ENCODE data around the gene EML6.
"Not testable (repeated sequence)": the region's sequence is repeated elsewhere in the genome, so short reads cannot be mapped to it uniquely, and the experiment has no call there.

The EML6 gene

DNA sequence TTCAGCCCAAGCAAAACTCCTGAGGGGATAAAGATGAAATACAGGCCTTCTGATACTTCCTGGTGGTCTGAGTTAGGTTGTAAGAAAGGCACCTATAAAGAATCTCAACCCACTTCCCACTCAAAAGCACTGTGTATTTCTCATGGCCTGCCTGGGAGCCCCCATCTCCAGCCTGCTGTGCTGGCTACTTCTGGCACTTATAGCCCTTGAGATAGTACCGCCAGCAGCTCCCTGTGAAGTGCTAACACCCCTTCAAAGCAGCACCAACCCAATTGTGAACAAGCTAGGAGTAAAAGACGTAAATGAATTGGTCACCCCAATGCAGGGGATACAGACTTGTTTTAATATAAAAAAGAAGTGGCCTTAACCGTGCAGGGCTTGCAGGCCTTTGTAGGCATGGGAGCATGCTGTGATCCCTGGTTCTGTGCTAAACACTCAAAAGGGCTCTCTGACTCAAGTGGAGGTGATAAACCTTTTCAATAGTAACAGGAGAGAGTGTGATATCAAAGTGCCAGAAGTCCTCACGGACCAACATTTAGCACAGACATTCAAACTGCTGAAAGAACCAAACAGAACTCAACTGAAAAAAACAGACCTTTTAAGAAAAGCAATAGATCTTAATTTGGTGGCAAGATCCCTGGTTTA, 246.0 kb downstream of the EML6 start:
- no peak for DNase-seq

DNA sequence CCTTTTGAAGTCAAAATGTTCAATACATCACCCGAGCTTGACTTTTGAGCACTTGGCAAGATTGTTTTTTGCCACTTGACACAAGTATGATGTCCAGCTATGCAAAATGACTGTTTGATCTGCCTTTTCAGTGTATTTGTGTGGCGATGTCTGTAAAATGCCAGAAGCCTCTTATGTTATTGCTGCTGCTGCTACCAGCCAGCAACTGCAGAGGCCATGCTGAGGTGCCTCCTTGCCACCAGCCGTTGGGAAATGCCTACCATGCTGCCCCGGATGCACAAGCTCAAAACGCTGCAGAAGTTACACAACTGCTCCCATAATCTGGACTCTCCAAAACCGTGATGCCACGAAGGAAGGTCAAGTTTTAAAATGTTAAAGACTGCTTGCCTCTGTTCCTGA, 246.5 kb downstream of the EML6 start:
- DNase-seq, result no peak

DNA sequence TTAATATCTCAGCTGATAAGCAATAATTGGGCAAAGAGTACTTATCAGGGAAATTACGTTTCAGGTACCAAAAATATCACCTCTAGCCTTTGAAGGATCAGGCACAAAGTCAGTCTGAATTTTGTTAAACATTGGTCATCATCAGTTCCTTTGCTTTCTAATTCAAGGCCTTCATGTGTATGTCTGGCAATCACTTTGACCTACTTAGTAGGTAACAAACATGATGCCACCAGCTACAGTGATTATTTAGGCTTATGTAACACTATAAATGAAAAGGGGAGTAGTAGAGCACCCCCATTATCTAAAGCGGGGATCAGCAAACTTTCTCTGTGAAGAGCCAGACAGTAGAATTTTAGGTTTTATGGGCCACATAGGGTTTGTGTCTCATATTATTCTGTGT, 251.7 kb downstream of the EML6 start:
- no peak for DNase-seq

DNA sequence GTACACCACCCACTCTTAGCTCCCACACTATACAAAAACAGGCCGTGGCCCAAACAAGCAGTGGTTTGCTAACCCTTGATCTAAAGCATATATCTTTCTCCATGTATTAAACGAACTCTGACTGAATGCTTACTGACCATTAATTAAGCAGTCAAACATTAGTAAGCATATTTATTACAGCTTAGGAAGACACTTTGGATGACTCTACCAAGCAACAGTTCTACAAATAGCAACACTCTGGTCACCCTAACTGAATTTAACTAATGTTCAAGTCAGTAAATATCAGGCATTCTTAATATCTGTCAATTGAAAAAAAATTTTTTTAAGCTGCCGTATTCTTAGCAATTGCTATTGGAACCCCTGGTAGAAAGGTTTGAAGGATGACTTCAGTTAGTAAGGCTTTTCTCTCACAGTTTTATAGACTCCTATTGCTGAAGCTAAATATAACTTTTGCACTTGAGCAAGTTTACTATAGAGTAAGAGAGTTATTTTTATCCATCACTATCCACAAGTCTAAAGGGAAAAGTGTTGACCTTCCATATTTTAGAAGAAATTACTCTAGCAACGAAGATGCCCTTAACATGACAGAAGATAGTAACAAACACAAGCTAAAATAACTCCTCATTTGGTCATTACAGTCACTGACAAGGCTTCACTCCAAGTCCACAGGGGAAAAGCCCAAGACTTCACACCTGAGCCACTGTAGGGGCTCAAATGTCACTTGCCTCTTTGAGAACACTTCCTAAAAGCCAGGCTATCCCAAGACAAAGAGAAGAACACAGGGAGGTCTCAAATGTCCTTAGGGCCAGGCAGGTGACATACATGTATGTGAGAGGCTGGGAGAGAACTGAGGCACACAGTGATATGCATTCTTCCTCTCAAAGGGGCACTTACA, 252.4 kb downstream of the EML6 start:
- DNase-seq, result no peak

DNA sequence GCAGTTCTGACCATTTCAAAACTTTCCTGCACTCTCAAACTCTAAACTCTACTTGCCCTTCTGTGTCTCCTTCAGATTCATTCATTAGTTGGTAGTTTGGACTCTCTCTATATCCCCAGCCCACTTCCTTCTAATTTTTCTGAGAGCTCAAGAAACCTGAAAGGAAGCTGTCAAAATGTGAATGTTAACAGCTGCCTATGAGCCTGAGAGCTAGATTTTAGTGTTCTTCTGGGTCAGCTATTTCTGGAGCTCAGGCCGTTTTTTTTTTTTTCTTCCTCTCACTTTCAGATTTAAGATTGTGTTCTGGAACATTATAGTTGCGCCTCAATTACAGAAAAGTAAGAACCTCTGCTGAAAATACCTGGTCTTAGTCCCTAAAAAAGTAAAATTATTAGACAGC, 253.7 kb downstream of the EML6 start:
- DNase-seq, result no peak

DNA sequence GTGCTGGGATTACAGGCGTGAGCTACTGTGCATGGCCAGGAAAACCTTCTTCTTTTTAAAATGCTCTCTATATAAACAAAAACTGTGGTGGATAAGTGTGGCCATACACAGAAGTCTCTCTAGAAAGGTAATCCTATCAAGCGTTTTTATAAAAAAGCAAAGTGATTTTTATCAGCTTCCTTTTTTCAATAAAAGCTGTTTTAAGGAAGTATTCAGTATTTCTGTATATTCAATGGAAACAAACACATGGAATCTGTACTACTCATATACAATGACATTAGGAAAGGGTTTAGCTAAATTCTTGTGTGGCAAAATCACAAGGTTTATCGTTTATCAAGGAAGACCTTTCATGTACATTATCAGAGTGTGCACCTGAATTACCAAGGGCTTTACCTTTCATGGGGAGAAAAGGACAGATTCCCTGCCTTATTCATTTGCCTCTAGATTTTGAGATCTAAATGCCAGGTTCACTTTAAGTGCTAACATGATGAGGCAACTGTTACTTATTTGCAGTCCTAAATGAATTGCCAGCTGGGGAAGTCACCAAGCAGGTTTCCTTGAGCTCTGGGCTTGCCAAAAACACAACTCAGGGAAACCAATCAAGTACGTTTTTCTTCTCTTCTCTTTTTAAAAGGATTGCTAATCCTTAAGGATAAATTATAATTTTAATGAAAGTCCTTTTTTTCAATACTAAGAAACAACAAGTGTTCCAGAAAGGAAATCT, 256.0 kb downstream of the EML6 start:
- DNase-seq, result peak in 1 of 2 donors; percentile 39

DNA sequence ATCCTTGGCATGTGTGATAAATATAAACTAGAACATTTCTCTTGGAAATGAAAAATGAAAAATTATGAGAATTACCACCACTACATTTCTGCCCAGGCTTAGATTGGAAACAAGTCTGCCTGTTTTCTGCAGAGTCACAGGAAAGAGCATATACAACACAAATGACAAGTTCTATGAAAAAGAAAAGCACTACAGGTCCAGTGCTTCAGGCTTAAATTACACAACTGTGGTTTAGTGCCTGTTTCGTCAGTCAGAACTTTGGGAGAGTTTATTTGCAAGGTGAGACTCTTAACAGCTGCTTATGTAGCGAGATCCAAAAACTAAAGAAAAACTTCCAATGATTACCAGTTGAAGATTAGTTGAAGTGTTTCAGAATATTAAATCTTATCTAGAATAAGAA, 257.9 kb downstream of the EML6 start:
- no peak for DNase-seq

DNA sequence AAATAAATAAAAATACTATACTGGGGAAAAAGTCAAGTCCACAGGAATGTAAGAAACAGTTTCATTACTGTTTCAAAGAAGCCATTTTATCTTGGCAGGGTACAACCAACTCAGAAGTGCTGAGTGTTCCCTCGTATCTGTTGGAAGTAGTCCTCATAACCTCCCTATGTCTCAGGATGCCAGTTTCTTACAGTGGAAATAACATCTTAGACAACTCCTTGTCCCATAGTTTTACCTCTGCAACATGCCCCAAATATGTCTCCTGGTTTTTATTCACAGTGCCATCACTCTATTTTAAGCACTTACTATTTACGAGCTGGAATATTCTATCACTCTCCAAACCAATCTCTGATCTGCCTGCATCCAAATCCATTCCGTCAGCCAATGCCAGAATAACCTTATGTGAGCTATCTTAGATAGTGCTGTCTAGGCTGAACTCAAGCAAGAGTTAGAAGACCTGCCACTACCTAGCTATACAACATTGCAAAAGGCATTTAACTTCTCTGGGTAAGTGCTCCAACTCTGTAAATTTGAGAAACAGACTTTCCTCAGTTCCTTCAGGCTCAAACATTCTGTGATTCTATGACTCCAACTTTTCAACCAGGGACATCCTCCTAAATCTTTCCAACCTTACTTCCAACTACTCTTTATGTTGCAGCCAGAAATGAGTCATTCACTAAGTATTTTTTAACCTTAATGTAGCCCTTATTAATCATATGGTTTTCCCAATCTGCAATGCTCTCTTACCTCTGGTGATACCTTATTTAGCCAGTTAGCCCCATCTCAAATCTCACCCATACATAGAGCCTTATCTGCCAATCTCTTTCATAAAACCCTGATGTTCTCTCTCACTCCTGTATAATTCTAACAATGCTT, 260.1 kb downstream of the EML6 start:
- no peak for DNase-seq

DNA sequence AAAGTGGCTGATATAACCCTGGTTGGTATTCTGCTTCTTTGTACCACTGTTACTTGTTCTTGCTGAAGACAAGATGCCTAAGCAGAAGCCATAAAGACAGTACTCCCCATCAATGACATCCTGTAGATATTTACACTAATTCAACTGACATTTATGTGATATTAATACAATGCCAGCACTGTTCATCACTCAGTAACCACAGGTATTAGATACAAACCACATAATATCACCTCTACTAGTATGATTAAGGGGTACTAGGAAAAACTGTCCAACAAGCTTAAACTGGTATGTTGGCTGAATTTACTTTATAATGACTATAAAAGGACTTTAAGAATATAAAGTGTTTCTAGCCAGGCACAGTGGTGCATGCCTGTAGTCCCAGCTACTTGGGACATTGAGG, 261.0 kb downstream of the EML6 start:
- no peak for DNase-seq

DNA sequence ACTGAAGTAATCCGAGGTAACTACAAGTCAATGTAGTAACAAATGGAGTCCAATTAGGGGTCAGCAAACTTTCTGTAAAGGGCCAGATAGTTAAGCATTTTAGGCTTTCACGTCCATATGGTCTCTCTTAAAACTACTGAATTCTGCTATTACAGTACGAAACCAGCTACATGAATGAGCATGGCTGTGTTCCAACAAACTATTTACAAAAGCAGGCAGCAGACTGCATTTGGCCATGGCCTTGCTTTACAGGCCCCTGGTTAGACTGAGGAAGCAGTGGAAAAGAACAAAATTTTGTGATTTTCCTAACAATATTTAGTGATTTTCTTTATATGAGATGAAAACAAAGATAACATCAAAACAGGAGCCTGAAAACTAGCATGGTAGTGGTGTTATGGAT, 262.8 kb downstream of the EML6 start:
- no peak for DNase-seq

DNA sequence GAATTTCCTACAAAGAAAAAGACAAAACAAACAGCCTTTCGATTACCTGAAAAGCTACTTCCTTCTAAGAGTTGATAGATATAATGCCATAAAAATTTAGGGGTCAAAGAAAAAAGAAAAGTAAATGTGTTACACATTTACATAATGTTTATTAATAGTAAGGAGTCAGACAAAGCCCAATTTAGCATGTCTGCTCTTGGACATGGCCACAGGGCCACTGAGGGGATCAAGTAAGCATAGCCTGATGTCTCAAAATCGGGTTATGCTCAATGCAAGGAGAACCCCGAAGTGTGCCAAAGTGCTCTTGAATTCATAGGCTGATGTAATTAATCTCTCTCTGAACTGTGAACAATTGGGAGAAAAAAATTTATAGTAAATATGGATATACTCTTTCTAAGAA, 265.1 kb downstream of the EML6 start:
- DNase-seq, result no peak

DNA sequence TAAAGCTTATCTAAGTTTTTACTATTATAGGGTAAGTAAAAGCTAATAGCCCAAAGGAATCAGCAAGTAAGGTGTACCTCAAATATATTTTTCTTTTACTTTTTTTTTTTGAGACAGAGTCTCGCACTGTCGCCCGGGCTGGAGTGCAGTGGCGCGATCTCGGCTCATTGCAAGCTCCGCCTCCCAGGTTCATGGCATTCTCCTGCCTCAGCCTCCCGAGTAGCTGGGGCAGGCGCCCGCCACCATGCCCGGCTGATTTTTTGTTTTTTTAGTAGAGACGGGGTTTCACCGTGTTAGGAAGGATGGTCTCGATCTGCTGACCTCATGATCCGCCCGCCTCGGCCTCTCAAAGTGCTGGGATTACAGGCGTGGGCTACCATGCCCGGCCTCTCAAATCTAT, 267.2 kb downstream of the EML6 start:
- not testable (repeated sequence) for DNase-seq

DNA sequence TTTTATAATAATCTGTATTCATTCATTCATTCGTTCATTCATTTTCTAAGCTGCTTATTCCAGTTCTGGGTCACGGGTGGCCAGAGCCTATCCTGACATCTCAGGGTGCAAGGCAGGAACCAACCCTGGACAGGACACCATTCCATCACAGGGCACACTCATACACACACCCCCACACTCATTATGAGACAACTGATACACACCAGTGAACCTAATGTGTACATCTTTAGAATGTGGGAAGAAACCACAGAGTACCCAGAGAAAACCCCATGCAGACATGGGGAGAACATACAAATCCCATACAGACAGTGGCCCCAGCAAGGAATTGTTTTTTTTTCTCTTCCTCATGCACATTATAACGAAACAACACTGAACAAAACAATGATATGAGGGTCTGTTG, 272.1 kb downstream of the EML6 start:
- no peak for DNase-seq

DNA sequence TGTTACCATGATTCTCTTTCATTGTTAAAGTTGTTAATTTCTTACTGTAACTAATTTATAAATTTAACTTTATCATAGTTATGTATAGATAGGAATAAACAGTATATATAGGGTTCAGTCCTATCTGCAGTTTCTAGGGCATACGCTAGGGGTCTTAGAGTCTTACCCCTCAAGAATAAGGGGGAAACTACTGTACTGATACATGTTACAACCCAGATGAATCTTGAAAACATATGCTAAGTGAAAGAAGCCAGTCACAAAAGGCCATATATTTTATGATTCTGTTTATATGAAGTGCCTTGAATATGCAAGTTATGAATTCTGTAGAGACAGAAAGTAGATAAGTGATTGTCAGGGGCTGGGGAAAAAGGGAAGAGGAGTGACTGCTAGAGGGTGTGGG, 274.4 kb downstream of the EML6 start:
- DNase-seq, result no peak

DNA sequence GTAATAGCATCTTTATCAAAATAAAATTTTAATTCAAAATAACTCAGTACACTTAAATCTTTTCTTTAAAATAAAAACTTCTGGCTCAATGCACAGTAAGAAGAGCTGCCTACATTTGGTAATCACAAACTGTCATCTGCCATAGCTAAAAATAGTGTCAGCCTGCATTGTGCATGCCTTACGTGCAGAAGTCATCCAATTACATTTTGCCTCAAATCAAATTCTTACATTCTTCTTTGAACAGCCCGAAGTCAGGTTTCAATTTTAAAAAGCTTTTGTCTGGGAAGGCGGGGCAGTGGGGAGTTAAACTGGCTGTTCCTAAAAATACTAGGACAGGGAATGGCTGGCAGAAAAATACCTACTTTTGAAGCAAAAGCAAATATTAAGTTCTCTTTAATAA, 275.7 kb downstream of the EML6 start:
- peak; percentile 25 to 45 for DNase-seq

DNA sequence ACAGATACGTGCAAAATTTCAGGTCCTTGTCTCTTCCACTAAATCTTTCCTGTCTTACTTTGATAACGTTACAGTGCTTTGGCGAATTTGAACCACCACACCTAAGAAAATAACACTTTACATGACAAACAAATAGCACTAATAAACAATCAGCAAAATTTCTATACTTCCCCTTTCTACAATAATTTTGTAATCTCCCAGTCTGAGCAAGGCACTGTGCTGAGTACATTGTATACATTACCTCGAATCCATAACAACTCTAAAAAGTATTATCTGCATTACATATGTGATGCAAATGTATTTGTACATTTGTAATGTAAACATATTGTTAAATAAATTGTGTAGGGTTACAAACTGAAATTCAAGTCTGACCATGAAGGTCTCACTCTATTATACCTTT, 276.9 kb downstream of the EML6 start:
- peak; percentile 29 to 52 for DNase-seq

DNA sequence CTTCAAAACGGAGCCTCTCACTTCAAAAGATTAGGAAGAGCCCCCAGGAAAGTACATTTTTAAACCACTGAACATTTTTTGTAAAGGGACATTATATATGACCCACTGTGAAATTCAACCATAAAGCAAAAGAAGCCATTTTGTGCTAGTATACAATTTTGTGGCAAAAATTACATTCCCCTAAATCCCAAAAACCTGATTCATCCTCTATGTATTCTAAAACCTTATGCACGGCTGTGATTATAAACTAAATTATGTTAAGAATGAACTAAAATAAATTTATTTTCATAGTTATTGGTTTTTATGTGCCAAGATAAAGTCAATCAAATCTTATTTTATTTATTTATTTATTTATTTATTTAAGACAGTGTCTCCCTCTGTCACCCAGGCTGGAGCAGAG, 278.3 kb downstream of the EML6 start:
- DNase-seq, result no peak

DNA sequence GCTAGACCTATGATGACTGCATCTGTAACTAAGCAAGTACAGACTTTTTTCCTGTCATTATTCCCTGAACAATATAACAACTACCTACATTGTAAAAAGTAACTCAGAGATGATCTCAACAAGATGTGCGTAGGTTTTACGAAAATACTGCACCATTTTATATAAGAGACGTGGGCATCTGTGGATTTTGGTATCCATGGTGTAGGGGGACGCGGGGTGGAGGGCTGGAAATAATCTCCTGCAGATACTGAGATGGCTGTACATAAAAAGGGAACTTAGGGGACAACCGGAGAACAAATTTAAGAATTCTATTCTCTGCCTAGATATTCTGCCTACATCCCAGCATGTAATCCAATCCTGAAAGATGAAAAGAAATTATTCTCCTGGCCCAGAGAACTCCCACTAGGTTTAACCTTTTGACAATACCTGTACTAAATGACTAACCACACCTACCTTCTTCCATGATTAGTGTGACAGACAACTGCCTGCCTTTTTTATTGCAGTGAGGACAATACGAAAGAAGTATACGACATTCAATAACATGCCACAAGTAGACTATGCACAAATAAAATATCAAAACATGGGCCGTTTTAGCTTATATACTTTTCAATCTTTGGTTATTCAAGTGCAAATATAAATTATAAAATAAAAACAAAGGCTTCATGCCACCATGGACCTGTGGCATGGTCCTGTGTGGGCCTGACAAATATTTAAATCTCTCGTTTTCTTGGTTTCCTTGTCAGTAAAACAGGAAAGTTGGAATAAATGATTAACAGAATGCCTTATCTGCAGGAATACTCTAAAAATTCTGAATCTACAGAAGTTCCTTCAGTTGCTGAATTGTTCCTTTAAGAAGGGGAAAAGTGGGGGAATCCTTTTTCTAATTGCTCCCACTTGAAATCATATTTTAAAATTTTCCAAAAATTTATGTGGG, 280.5 kb downstream of the EML6 start:
- DNase-seq, result no peak

DNA sequence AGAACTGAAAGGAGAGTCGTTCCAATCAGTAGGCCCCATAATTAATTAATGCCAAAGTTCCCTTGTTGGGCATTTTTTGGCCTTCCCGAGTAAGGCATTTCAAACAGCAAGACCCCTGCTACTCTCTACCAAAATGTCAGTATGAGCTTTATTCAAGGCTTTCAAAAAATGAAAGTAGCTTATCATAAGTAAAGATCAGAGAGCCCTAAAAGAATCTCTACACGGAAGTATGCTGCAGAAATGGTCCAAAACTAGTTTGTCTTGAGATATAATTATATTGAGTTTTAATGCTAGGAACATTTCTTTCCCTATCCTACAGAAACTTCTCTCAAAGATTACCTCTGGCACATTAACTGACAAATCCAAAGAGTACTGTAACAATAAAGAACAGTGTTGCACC, 282.8 kb downstream of the EML6 start:
- no peak for DNase-seq

DNA sequence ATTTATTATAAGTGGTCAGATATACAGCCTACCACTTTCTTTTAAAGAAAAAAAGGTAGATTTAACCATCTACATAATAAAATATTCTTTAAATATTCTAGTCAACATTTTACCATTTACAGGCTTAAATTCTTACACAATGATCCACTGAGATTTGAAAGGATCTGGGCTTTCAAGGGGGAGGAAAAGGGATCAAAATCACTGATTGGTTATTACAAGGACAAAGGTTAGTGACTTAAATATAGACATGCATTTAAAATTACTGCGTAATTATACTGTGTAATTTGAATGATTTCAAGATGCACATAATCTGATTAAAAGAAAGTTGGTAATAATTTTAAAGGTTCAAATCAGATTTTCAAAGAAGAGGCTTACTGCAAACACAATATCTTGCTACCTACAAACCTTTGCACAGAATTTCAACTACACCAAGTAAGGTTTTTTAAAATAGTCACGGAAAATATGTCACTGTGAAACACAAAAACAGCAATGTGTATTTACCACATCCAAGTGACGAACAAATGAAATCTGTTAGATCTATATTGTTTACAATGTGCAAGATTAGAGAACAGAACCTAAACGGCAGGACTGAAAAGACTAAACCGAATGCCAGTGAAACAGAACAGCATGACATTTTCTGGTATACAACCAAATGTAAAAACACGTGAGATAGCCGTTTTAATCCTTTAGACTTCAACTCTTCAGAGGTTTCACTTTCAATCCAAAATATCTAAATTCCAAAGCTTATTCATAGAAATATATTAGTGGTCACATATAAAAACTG, 286.0 kb downstream of the EML6 start:
- no peak for DNase-seq

DNA sequence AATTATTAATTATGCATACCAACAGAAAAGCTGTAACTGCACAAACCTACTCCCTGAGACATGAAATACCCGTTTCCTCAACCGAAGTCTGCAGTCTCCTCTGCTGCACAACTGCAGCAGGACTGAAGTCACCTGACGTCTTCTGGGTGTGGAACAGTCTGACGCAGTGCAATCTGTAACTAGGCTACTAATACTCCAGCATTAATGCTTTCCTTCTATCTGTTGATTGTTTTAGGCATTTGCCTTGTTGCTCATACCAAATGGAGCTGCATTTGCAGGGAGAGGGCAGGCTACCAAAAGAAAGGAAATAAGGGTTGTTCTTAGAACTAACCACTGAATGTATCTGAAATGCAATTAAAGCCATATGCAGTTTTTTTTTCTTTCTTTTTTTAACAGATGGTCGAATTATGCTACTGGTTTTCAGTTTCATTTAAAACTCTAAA, 286.7 kb downstream of the EML6 start:
- peak; percentile 77 to 80 for DNase-seq

Measured in inflammatory macrophage (primary cell).